Left forelimb (tissue), 1 donor: ENCODE measurements around the gene PPP1CA.

Source experiments
- DNase-seq: peaks from one replicate; pipeline ENCODE4 v3.0.0-alpha.2; 2018; ENCODE audit warnings: low spot score

Gene PPP1CA

DNA sequence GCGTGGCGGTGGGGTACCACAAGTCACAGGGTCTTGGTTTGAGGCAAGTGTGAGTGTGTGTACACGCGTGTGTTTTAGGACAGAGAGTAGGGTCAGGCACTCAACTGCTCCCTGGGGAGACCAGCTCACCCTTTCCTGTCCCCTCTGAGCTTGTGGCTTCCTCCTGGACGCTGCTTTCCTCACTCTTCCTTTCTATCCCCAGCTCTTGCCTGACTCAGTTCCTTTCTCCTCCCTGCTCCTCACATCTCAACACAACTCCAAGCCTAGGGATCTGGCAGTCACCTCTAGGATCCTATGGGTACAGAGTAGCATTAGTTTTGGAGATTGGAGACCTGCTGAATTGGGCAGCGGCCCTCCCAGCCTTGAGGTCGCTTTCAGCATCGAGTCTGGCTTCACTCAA lies 32.4 kb downstream of the PPP1CA start:
- DNase-seq, result no peak

GRCh38 chr11:67368621-67369020 lies 33.0 kb downstream of the PPP1CA start:
- DNase-seq, result no peak

DNA sequence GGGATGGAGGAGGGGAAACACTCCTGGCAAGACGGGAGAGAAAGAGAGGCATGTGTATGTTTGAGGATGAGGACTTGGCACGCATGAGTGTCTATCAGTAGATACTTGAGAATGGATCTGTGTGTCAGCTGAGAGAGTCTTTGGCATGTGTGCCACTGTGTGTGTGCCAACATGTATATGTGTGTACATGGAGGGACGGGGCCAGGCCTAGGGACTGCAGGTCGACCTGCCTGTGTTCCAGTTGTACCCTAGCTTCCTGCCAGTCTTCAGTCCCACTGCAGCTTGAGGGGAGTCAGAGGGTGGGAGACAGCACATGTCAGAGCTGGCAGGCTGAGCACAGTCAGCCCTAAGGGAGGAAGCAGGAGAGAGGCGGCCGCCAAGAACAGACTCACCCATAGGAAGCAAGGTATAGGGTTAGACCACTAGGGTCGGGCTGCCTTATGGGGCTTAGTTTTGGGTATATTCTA lies 33.9 kb downstream of the PPP1CA start:
- no peak for DNase-seq

GRCh38 chr11:67366961-67367760 lies 34.5 kb downstream of the PPP1CA start:
- no peak for DNase-seq

DNA sequence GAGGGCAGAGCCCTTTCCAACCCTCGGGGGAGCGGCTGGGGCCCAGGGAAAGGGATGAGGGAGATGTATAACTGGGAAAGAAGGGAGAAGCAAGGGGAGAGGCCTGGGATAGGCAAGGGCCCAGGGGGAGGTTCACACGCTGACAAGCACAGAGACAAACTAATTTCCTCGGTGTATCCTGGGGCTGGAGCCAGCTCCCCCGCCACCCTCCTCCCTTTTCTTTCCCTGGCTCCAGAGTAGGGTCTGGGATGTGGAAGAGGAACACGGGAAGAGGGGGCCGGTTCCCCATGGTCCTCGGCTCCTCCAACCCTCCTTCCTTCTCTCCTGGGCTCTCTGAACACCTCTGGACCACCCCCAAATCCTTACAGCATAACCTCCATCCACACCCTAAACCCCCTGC lies 35.1 kb downstream of the PPP1CA start:
- no peak for DNase-seq

DNA sequence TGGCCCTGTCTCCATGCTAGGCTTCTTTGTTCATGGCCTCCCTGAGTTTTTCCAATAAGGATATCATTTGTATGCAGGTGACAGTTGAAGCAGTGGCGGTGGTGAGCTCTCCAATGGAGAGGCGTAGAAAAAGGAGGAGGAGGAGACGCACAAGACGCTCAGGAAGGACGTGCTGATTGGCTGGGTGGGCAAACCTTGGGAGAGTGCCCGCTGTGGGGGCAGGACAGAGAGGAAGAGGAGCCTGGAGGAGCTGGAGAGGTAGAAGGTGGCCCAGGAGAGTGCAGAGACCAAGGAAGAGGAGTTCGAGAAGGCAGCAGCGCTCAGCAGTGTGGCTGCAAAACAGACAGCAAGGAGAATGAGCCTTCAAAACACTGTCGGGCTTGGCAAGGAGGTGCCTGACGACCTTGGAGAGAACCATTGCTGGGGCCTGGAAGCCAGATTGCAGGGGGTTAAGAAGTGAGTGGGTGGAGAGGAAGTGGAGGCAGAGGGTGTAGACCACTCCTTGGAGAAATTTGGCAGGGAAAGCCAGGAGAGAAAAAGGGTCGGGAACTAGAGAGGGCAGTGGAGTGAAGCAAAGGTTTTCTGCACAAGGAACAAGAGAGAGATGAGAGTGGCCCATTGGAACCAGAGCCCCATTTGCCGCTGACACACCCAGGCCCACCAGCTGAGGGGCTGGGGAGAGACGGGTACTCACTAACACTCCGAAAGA lies 35.8 kb downstream of the PPP1CA start:
- DNase-seq, result no peak

DNA sequence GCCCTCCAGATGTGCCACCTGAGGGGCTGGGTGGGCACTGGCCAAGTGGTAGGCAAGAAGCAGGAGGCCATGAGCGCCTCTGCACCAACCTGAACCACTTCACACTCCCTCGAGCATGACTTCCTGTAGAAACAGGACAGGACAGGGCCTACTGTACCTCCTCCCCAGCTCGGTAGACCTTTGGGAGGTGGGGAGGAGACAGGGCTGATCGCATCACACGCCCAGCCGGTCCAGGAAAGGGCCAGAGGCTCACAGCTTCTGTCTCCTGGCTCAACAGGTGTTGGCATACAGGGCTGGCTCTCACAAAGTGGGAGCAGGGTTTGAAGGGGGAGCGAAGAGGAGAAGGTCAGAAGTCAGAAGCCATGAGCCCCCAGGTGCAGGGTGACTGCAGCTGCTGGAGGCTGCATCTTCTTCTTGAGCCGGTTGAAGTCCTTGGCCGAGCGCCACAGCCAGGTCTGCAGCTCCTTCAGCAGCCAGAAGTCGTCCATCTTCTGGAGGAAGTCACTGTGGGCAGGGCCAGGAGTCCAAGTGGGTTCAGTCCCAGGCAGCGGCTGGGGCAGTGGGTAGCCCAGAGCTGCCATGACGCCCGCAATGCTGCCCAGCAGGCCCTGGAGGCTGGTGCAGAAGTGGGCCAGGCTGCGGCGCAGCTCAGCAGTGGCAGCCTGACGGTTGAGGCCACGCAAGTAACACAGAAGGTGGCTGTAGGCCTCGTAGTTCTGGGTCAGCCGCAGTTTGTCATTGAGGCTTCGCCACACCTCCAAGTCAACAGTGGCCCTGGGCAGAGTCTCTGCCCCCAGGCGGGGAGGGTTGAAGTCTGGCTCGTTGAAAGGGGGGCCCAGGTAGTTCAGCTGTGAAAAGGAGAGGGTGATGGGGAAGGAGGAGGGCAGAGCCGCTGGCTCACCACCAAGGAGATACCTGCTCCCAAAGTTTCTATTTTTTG lies 36.6 kb downstream of the PPP1CA start:
- DNase-seq, result no peak

- no peak for DNase-seq
These were observed 37.5 kb downstream of the PPP1CA start for GRCh38 chr11:67364169-67364568.

DNA sequence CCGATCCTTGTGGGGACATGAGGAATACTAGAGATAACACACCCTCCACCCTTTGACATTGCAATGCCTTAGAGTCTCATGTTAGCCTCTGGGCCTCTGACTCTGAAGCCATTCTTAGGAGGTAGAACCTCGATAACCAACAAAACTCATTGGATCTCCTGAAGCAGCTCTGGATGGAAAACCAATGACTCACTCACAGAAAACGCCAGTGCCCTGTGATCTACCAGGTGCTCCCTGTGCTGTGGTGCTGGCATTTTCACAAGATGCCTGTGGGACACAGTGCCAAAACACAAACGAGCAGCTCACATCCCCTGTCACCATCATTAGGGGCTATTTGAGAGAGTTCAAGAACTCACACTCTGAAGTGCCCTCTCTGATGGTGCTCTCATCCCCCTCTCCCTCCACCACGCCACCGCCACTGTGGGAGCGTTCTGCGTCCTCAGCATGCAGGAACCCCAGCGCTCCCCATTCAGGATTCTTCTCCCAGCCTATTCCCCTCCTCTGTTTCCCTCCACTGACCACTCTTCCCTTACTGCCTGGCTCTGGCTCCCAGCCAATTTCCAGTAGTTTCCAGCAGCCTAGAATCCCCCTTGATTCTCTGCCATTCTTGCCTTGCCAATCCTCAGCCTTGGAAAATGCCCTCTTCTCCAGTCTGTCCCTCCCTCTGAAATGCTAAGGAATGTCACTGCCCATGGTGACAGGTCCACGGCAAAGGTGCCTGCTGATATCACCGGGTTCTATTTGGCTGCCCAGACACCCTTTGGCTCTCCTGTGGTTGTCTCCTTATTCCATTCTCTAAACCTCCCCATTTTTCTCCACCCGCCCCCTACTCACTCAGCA lies 43.6 kb downstream of the PPP1CA start:
- DNase-seq, result no peak

- no peak for DNase-seq
These were observed 44.6 kb downstream of the PPP1CA start for GRCh38 chr11:67356864-67357561.

- no peak for DNase-seq
These were observed 45.2 kb downstream of the PPP1CA start for GRCh38 chr11:67356387-67356863.

DNA sequence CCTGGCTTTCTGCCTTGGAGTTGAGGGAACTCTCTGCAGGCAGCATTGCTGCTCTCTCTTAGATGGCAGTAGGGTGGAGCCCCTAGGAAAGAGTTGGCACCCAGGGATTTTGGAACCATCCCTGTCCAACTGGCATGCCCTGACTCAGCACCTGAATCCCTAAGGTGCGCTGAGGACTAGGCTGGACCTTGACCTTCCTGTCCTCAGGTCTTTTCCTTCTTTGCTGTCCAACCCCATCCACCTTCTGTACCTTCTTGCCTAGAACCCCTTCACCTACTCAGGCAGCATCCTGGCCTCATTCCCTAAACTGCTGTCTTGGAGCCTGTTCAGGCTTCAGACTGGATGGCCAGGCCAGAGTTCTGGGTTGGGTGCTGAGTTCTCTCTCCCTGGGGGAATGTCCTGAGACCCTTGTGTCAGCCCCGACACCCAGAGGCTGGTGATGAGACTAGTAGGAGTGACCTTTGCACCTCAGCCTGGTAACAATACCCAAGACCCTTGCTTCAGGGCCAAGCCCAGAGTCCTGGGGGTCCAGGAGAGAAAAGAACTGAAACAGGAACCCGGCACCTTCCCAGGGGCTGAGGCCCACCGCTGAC lies 45.8 kb downstream of the PPP1CA start:
- no peak for DNase-seq

DNA sequence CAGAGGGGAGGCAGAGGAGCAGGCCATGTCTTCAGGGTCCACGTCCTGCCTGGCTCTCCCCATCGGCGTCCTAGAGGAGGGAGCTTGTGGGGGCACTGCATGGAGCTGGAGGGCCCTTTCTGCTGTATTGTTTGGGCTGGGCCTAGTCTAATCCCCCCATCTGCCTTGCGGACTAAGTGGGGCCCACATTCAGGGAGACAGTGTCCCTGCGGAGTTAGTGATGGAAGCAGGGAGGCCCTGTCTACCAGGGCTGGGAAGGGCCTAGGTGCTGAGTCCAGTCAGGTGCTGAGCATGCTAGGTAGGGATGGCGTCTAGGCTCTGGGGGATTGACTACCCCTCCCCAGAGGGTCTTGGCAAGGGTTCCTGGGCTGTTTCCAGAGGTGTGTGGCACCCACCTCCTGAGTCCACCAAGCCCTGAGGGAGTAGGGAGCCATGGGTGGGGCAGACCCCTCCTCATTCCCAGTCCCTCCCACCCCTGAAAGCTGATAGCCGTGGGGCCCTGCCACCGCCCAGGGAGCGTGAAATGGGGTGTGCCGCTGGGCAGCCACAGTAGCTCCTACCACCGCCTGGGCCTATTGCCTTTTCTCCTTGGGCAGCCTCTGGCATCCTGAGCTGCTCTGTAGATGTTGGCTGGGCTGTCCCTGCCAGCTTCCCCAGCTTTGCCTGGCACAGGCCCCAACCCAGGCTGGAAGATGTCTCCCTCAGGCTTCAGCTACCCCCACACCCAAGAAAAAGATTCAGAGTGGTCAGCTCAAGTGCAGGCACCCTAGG lies 46.5 kb downstream of the PPP1CA start:
- no peak for DNase-seq

GRCh38 chr11:67354075-67355022 lies 47.3 kb downstream of the PPP1CA start:
- no peak for DNase-seq

- peak; percentile 98 for DNase-seq
These were observed 48.2 kb downstream of the PPP1CA start, which contains the start of gene POLD4 for GRCh38 chr11:67353317-67354074. Gene POLD4, minus strand, starts transcription at chr11:67353546. Its CDS starts 147 bp downstream, at chr11:67353399.

DNA sequence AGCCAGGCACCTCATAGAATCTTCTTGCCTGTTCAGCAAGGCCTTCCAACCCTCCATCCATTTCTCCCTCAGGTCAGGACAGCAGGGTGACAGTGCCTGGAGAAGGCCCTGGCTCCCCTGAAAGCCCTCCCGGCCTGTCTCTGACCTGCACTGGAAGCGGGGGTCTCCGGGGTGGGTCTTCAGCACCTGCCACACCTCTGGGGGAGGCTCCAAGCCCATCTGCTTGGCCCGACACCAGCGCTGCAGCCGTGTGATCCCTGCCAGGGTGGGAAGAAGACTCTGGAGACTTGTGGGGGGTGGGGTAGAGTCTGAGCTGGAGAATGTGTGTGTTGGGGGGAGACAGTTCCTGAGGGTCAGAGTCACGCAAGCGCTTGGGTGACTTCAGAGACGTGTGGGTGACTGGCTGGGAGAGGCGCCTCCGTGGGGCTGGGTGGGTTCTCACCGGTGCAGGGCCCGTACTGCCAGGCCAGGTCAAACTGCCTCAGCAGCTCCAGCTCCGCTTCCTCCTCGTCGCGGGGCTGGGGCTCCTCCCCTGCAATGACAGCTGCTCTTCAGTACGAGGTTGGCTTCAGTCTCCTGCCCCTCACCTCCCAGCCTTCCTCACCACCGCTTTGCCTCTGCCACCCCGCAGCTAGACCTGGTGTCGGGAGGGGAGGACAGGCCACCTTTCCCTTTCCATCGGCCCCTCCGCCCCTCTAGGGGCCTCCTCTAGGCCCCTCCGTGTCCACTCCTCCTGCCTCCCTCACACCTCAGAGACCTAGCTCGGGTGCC lies 48.9 kb downstream of the PPP1CA start:
- DNase-seq, result no peak
